NCI-H524 treated with DMSO at 0.1 percent for 48 hours (cell line): ENCODE results near the gene PTMA.
A peak's percentile ranks its signal among the peaks of the same experiment; 100 is the strongest.
"Not testable (repeated sequence)": the region's sequence is repeated elsewhere in the genome, so short reads cannot be mapped to it uniquely, and the experiment has no call there.

ENCODE experiments used
- DNase-seq: peaks from one replicate; lab custom pipeline; 2025; lab: John Stamatoyannopoulos, UW

The PTMA gene, protein sequence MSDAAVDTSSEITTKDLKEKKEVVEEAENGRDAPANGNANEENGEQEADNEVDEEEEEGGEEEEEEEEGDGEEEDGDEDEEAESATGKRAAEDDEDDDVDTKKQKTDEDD

DNA sequence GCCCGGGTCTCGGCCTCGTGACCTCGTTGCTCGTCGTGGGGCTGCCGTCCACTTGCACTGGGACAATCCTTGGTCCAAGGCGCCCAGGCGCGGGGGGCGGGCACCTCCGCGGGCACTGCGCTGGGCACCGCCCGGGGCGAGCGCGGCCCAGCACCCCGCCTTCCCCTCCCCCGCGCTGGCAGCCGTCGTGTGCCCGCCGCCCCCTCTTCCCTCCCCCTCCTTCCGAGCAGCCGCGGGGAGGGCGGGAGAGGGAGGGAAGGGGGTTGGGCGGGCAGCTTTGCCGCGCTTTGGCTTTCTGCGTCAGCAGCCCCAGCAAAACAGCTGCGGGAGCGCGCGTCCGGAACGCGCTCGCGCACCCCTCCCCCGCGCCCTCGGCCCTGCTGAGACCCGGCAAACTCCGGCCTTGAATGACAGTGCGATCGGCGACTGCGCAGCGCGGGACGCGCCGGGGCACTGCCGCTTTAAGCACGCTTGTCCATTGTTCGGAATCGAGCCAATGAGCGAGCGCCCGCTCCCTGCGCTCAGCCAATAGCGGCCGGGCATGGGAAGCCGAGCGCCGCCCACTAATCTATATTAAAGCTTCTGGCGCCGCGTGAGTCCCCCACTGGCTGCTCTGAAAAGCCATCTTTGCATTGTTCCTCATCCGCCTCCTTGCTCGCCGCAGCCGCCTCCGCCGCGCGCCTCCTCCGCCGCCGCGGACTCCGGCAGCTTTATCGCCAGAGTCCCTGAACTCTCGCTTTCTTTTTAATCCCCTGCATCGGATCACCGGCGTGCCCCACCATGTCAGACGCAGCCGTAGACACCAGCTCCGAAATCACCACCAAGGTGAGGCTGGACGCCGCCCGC is at the start of gene PTMA:
TSS of gene PTMA (plus strand) at position 599 of the 846 bp plus-strand sequence. CDS start at position 781, 182 bp downstream.
- peak; percentile 92 for DNase-seq

DNA sequence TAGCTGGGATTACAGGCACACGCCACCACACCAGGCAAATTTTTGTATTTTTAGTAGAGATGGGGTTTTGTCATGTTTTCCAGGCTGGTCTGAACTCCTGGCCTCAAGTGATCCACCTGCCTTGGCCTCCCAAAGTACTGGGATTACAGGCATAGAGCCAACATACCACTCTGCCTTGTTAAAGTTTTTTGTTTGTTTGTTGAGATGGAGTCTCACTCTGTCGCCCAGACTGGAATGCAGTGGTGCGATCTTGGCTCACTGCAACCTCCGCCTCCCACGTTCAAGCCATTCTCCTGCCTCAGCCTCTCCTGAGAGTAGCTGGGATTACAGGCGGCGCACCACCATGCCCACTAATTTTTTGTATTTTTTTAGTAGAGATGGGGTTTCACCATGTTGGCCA is 48.3 kb upstream of the PTMA start:
- not testable (repeated sequence) for DNase-seq

DNA sequence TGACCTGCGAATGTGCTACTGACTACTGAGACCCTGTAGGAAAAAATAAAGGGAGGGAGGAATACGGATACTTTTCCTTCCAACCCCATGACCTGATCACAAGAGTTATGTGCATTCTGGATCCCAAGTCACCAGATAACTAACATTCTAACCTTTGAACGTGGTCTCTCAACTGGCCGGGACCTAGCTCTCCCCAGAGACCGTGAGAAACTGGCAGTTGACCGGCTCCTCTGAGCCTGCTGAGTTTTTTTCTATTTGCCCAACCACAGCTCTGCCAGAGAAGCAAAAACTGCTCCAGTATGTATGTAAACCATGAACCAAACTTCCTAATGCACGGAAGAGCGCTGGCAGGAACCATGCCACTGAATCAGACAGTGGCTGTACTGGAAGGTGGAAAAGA is 47.5 kb upstream of the PTMA start:
- no peak for DNase-seq

DNA sequence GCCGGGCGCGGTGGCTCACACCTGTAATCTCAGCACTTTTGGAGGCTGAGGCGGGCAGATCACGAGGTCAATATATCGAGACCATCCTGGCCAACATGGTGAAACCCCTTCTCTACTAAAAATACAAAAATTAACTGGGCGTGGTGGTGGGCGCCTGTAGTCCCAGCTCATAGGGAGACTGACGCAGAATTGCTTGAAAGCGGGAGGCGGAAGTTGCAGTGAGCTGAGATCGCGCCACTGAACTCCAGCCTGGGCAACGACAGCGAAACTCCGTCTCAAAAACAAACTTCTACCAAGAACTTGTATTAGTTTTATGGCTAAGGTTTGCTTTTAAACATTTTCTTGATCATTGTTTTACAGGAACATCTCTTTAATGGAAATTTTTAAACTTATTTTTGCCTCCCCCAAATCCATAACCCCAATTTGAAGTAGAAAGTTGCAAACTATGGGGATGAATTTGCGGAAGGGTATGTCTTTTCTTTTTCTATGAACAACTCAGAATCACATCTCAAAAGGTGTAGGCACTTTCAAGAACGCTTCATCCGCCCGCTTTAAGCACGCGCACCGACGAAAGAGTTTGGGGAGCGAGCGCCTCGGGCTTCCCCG is 46.8 kb upstream of the PTMA start:
- DNase-seq, result no peak

DNA sequence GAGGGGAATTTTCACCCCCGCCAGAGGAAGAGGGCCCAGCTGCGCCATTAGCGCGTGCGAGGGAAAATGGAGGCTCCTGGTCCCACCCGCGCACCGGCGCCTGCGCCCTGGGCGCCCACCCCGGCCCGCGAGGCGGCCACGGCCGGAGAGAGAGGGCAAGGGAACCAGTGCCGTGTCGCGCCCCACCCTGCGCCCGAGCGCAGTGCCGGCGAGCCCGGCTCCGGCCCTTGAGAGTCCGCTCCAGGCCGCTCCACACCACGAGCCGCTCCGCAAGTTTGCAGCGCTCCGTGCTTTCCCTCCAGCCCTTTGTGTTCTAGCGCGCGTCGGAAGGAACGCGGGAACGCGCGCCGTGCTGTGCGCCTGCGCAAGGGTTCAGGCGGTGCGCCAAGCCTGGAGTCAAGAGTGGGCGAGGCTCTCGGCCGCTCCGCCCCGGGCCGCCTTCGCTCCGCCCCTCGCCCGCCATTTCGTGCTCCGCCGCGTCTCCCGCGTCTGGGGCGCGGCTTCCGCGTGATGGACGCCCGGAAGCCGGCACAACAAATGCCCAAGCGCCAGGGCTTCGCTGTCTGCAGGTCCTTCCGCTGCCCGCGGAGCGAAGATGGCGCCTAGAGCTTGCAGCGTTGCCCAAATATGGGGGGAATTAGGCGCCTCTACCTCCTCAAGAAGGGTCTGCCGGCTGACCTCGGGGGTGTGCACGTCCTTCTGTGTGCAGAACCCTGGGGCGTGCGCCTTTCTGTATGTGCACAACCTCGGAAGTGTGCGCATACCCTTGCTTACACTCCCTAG is 46.1 kb upstream of the PTMA start:
- no peak for DNase-seq

DNA sequence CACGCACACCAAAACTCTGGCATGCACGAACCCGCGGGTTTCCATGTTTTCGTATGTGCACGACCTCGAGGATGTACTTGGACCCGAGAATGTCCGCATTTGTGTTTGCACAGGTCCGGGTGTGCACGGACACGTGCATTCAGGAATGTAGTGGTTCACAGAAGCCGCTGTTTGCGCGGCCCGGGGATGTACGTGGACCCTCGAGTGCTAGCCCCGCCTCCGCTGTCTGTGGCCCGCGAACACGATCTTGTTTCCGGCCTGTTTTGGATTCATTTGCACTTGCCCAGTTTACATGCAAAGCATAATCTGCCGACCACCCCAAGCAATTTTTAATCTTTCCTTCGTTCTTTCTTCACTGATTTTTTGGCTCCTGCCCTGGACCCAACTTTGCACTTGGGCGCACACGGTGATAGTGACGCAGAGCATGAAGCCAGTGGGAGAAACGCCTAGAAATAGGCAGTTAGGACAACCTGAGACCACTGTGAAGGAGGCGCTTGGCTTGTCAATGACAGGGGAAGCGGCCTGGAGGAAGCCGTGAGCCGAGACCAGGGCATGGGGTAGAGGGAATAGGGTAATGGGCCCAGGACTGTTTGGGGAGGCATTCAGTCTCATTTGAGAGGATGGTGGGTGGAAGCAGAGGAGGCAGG is 45.4 kb upstream of the PTMA start:
- no peak for DNase-seq

DNA sequence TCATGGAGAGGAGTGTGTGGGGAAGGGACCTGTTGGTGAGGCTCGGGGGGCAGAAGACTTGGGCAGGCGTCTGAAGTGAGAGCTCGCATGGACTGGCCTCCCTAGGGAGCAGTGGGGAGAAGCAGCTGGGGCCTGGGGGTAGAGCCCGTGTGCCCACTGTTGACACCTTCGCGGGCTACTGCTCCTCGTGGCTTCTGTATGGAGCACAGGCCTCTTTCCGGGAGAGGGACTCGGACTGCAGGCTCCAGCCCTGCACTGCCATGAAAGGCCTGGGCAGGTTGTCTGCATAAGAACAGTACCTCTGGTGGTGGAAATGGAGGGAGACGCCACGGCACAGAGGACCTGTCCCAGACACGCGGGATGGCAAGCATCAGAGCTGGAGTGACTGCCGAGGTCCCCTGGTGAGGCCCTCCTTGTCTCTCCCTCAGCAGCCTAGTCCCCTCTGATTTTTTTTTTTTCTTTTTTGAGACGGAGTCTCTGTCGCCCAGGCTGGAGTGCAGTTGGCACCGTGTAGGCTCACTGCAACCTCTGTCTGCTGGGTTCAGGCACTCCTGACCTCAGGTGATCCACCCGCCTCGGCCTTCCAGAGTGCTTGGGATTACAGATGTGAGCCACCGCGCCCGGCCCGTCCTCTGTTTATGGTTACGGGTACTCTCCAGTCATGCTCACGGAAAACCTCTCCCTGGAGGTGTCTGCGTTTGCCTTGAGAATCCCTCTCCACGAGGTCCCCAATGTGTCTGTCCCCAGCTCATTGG is 44.7 kb upstream of the PTMA start:
- no peak for DNase-seq

DNA sequence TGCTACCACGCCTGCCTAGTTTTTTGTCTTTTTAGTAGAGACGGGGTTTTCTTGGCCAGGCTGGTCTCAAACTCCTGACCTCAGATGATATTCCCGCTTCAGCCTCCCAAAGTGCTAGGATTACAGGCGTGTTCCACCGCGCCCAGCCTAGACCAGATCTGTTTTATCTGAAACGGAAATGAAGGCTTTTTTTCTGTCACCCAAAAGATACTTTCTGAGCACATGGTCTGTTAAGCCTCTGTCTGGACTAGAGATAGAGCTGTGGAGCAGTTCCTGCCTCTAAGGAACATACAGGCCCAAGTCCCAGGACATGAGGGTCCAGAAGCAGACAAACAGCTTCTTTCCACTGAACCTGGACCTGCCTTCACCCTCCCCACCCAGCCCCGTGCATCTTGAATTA is 43.6 kb upstream of the PTMA start:
- DNase-seq, result no peak

DNA sequence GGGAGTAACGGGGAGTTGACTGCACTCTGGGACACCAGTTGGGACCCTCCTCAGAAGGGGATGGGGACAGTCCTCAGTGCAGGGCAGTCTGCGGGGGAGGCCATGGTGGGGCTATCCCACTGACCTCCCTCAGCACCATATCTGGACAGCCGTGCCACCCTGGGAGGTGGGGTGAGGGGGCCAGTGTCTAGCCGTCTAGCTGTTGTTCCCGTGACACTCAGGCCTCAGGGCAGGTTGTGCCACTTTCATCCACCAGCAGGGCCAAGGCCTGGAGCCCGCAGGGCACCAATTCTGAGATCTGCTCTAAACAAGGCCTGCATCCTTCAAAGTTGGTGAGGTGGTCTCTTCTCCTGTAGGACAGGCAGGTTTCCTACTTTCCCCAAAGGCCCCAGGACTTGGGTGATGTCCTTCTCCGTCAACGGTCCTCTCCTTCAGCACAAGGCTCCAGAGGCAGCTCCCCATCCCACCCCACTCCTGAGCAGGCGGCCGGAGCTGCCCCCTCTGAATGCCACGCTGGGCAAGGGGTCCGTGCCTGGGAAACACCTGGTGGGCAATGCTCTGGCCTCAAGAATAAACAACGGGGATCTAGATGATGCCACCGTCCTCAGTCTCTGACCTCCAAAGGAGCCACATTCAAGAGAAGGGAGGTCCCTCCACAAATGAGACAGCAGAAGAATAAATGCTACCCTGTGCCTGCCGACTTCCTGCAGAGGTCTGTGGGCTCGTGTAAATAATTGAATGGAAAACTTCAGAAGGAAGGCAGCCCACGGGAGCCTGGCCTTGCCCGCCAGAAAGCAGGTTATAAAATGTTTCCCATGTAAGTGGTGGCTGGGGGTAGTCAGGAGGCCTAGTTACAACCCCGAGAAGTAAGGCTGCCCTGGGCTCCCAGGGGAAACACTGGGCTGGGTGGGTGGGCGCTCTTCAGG is 42.8 kb upstream of the PTMA start:
- DNase-seq, result no peak

DNA sequence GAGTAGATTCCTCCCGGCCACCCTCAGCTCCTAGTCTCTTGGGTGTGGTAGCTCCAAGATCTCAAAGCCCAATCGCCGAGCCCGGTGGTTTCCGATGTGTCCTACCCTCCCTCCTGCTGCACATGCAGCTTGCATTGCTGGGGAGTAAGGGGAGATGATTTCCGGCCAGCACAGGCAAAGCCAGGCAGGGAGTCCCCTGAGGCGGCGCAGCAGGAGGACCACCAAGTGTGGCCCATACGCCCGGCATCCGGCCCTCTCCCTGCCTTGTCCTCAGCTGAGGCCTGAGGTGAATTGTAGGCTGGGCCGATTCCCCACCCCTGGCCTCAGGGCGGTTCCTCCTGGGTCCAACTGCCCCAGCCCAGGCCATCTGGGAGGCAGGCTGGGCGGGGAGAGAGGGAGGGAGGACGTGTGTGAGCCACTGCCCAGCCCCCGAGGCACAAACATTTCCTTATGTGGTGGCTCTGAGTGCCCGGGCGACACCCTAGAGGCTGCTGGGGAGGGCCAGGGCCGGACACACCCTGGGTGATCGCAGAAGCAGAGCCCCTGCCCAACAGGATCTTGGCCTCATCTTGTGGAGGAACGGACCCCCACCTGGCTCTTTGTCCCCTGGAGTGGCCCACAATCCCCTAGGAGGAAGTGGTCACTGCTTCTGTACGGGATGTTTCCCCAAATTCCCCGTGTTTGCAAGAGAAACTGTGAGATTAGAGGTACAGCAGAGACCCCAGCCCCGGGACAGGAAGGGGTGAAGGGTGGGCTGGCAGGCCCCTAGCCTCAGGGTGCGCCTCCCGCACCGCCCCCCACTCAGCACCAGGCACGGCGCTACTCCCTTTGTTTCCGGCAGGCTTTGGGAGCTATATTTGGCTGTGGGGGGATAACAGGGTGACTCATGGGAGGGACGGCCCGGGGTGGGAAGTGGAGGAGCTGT is 41.9 kb upstream of the PTMA start:
- no peak for DNase-seq

DNA sequence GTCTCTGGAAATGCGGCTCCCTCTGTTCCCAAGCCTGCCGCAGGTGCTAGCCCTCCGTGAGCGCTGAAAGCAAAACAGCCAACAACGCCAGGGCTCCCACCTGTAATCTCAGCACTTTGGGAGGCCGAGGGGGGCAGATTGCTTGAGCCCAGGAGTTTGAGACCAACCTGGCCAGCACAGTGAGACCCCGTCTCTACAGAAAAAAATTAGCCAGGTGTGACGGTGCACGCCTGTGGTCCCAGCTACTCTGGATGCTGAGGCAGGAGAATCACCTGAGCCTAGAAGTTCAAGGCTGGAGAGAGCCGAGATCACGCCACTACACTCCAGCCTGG is 41.3 kb upstream of the PTMA start:
- no peak for DNase-seq

DNA sequence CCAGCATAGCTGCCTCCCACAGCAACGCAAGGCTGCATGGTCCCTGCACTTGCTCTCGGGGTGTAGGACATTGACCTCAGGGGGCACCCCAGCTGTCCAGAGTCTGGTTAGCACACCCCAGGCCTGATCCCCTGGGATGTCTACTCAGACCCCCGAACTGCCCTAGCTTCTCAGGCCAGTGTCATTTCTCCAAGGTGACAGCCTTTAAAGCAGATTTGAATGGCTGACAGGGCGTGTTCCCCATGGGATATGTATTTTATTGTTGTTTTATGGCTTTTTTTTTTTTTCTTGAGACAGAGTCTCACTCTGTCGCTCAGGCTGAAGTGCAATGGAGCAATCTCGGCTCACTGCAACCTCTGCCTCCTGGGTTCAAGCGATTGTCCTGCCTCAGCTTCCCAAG is 40.8 kb upstream of the PTMA start:
- DNase-seq, result no peak

DNA sequence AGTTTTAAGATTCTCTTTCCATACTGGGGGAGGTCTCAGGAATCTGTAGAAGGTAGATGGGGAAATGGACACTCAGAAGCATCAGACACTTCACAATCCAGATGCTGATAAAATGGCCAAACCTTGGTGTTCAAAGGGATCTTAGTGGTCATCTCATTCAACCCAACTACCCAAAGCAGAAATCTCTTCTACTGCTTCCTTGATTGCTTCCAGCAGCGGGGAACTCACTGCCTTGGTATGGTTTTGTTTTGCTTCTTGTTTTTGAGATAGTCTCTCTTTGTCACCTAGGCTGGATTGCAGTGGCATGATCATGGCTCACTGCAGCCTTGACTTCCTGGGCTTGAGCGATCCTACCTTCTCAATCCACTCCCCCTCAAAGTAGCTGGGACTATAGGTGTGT is 39.3 kb upstream of the PTMA start:
- no peak for DNase-seq

DNA sequence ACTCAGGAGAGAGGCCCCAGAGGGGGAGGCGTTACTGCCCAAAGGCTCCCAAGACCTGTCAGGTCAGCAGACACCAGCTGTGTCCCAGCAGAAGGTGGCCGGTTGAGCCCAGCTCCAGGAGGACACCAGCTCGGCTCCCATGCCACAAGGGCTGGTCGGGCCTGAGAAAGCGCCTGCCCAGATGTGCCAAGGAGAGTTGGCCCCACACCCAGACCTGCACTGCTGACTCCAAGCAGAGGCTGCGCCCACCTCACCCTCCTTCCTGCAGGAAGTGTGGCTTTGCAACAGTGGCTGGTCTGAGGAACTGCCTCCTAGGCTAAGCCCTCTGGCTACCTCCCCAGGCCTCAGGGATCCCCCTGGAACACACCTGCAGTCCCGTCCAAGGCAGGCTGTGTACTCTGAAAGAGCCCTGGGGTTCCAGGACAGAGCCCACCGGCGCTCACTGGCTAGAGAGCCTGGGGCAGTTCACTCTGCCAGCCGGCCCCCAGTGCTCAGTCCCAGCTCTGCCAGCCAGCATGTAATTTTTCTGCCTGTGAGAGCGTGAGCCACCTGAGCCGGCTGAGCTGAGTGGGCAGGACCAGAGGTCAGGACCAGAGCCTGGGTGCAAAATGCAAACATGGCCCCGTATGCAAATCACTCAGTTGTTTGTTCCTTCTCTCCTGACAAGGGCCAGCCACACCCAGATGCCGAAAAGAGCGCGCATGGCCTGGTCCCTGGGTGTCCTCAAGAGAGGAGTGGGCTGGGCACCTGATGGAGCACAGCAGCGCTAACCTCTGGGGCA is 36.9 kb upstream of the PTMA start:
- DNase-seq, result no peak

DNA sequence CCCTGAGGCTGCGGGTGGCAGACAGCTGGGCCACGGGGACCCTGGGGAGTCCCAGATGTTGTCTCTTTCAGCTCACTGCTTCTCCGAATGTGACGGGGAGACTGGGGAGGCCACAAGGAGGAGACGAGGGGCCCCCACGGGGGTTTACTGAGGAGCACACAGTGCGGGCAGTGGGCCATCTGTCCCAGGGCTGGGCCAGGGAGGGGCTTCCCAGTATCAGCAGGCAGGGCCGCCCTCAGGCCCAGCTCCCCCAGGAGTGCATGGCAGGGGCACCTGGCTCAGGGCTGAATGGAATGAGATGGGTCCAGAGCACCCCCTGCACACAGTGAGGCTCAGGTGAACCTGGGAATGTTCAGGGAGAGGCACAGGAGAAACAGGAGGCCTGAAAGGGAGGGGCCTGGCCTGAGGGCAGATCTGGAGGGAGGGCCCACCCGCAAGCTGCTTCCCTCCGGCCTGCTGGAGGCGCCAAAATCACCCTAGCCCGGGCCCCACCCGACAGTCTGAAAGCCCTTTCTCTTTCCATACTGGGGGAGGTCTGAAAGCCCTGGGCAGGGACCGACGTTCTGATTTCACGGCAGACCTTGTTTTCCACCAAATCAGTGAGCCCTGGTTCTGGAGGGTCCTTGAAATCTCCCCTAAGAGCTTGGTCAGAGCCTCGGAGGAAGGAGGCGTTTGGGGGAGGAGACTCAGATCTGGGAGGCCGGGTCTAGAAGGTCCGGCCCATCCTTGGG is 35.5 kb upstream of the PTMA start:
- peak; percentile 51 for DNase-seq

DNA sequence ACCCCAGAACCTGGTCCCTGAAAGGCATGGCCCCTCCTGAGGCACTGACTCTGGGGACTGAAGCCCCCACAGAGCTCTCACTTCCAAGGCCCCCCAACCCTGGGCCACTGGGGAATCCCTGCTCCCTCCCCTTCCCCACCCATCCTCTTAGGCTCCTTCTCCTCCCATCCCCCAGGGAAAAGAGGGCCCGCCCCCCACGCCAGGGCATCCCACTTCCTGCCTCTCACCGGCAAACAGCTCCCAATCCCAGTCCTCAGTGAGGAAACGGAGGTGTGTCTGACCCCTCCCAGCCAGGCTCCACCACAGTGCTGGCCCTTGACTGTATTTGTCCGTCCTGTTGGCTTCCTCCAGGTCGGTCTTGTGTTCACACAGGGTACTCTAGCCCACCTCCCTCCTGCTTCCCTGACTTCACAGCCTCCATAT is 35.0 kb upstream of the PTMA start:
- no peak for DNase-seq

DNA sequence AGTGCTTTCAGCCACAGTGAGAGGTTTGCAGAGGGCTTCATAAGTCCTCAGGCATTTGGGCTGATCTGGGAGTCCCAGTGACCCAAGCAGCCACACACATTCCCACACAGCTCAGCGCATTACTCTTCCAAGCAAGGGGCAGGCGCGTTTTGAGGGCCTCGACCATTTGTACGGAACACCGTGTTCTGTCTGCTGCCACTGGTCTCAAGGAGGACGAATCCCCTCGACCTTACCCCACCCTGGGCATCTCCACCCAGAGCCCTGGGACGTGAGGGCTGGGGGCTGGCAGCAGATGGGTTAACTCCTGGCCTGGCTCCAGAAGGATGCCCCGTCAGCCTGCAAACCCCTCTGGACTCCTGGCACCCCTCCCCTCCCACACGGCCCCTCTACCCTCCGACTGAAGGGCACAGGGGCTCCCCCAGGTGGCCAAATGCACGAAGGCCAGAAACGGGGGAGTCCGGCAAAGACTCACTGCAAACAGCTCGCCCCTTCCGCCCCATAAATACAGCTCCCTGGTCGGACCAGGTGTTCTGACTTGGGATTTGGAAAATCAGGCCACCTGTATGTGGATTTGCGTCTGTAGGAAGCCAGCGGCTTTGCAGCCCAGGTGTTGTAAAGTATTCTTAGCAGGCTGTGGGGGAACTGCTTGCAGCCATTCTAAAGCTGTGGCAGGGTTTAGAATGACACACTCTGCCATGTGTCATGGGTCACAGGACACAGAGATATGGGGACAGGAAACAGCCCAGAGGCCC is 33.6 kb upstream of the PTMA start:
- DNase-seq, result peak; percentile 21
